Skin epidermis (tissue), 12 donors: ENCODE measurements around the gene KCNAB1.
A peak's percentile ranks its signal among the peaks of the same experiment; 100 is the strongest.
"Not testable (repeated sequence)": the region's sequence is repeated elsewhere in the genome, so short reads cannot be mapped to it uniquely, and the experiment has no call there.

Experiments used
- H3K27ac ChIP-seq, 21 experiments: fragments of 200-600 bp; sonication (generic) in 11 of 21; one replicate each; pipeline ENCODE4 v1.5.0; 2020; ENCODE audit warnings: mild to moderate bottlenecking in 3 of 21, inconsistent platforms in 2 of 21, moderate library complexity in 2 of 21
- H3K4me3 ChIP-seq, 7 experiments: fragments of 200-600 bp; sonication (generic) in 2 of 7; one replicate each; pipeline ENCODE4 v1.5.0; 2020; ENCODE audit warnings: inconsistent platforms in 2 of 7, mild to moderate bottlenecking in 2 of 7, moderate library complexity in 1 of 7

The KCNAB1 gene

DNA sequence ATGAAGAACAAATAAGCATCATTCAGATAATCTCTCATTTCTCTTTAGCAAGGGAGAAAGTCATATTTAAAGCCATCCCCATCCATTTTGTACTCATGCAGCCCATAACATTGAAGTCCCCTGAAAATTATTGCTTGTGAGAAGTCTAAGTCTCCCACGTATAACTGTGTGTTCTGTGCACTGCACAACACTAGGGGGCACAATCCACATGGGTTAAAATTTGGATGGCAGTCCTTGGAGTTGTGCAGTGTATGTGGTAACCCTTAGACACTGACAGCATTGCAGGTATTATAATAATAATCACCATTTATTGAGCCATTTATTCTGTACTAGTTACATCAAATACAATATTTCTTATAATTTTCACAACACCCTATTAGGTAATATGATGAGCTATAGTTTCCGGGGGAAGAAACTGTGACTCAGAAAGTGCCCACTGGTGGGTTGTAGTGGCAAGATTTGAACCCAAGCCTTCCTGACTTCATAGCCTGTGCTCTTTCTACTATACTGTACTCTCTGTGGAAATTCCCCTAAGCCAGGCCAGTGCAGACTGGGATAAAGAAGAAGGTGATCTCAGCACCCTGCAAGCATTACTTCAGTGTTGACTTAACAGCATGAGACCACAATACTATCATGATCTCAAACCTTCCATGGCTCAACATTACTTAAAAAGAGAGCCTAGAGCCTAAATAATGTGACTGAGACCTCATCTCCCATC lies 15.7 kb downstream of the KCNAB1 start:
- H3K4me3 ChIP-seq: no peak overlapping the region
- H3K27ac ChIP-seq: no peak overlapping the region

DNA sequence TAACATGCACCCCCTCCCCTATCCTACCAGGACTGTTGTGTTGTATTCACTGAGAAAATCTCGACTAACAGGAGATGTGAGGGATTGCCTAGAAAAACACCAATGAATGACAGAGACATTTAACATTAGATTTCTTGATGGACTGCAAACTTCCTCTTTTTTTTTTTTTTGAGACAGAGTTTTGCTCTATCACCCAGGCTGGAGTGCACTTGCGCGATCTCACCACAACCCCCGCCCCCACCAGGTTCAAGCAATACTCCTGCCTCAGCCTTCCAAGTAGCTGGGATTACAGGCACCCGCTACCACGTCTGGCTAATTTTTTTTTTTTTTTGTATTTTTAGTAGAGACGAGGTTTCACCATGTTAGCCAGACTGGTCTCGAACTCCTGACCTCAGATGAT lies 17.0 kb downstream of the KCNAB1 start:
- H3K27ac ChIP-seq, H3K4me3 ChIP-seq: not testable (repeated sequence)

DNA sequence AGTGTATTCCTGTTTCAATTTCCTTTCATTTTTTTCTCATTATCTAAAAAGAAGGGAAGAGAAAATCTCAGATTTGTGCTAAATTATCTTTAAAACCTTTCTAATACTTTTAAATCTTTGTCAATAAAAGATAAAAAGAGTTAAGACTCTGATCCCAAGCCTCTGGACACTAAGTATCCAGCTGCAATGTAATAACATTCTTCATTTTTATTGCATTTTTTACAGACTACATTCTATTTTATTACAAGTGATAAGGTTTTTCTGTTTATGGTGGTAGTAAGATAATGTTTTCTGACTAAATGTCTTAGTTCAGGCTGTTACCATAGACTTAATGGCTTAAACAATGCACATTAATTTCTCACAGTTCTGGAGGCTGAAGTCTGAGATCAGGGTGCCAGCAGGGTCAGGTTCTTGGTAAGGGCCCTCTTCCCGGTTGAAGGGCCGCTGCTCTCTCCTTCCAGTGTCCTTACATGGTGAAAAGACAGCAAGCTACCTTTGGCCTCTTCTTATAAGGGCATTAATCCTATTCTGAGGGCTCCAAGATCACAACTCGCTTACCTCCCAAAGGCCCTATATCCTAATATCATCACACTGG lies 19.7 kb downstream of the KCNAB1 start:
- no peak overlapping the region for H3K4me3 ChIP-seq

DNA sequence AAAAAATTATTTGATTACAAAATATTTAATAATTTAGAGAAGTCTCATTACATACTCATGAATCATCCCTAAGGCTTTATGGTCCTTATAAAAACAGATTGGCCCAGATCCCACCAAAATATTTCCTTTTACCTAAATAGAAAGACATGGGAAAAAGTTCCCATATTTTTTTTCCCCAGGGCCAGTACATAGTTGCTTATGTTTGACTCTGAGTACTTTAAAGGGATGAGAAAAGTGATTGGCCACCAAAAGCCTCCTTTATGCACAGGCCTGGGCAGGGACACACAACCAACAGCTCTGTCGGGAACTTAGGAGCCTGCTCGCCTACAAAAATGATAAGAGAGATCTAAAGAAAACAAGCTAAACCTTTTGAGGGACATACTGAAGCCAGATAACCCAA lies 22.3 kb downstream of the KCNAB1 start:
- no peak overlapping the region for H3K4me3 ChIP-seq
- H3K27ac ChIP-seq: no peak overlapping the region

More for the DNA sequence above, 19.7 kb downstream of the KCNAB1 start:
- H3K27ac ChIP-seq: no peak overlapping the region

DNA sequence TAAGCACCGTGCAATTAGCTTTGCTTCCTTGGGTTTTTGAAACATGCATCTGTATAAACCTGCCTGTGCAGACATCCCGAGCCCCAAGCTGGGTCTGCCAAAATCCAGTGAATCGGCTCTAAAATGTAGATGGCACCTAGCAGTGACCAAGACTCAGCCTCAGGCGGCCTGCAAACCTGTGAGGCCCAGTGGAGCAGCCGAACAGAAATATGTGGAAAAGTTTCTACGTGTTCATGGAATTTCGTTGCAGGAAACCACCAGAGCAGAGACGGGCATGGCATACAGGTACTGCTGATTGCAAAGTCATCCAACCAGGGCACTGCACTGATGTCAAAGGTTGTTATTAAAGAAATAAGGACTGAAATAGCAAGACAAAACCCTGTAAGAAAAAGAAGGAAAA lies 22.8 kb downstream of the KCNAB1 start:
- H3K4me3 ChIP-seq: no peak overlapping the region
- H3K27ac ChIP-seq: no peak overlapping the region

DNA sequence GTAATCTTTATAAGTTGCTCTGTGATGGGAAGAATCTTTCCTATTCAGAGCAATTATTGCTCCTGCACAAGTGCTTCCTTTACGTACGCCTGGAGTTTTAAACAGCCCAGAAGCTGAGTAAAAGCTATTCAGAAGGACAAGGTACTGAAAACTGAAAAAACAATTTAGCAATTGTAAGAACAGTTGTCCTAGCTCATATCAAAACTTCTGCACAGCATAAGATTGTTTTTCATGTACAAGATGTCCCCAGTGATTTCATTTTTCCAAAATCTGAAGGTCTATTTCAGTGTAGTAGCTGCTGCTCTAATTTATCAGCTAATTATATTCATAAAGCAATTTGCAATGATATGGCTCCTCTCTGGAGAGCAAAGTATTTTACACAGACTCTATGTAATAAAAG lies 23.7 kb downstream of the KCNAB1 start:
- no peak overlapping the region for H3K27ac ChIP-seq
- H3K4me3 ChIP-seq: no peak overlapping the region

DNA sequence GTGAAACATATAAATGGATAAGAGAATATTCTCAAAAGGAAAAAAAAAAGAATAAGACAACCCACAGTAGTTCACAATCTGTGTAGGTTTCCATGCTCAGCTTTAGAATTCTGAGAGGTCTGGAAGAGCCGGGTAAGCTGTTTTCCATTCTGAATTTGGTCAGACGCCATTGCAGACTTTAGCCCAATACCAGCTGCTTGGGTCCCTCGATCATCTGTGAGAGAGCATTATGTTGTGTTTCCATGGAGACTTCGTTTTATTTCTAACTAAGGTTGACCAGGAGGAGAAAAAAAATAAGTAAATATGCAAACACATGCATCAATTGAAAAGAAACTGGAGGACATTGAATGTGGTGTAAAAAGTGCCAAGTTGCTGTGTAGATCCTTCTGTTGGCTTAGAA lies 25.5 kb downstream of the KCNAB1 start:
- Histone ChIP-seq H3K27ac (no peak overlapping the region), H3K4me3 (no peak overlapping the region)

DNA sequence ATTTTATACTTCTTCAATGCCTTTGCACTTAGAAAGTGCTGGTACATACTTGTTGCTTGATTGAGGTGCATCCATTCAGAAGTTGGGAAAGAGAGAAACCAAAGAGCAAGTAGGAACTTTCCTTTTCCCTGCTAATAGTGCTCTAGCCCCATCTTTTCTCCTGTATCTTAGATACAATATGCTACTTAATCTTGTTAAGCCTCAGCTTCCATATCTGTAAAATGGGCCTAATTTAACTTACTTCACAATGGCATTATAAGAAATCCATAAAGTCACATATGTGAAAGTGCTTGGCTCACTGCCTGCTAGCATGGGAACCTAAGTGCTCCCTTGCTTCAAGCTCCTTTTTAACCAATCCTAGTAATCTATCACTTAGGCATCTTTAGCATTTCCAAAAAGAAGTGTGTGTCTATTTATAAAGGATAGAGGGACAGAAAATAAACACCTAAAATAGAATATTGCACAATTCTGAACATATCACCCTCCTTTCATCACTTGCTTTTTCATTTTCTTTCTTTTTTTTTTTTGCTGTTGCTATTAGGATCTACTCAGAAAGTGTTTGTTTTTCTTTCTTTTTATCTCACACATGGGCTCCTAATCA lies 28.1 kb downstream of the KCNAB1 start:
- peak overlapping the region in 1 of 21 experiments; percentile 10 for H3K27ac ChIP-seq
- no peak overlapping the region for H3K4me3 ChIP-seq

DNA sequence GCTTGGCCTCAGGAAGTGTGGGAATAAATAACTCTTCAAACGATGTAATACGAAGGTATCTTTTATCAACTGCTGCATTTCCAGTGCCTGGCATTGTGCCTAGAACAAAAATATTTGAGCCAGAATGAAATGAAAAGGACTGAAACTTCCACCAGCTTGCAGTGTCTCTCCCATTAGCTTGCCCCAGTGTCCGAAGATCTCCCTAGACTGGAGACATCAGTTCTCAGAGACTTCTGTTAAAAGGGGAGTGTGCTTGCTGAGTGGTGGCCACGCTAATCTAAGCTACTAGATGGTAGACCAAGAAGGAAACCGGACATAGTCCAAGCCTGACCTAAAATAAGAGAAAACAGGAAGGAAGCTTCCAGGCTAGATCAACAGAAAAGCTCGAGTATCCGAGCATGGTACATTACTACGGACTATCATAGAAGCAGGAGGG lies 28.6 kb downstream of the KCNAB1 start:
- H3K27ac ChIP-seq: peak overlapping the region in 3 of 21 experiments; percentile 10 to 25 (median 16)

DNA sequence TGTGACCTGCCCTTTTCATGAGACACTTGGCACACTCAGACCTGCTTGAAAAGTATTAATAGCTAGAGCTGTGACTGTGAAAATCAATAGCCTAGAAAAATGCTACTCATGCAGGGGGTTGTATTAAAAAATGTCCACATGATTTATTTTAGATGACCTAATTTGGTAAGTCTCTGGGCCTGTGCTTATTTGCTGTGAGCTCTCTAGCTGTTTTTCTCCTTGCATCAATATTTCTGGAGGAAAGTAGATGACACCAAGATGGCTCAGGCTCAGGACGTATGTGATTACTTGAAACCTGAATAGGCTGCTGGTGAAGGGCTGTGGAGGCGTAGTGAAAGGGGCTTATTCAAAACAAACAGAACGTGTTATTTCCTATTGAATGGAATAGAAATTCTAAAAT lies 29.5 kb downstream of the KCNAB1 start:
- H3K27ac ChIP-seq: peak overlapping the region in 4 of 21 experiments; percentile 4 to 40 (median 31)
- H3K4me3 ChIP-seq: no peak overlapping the region

More for the DNA sequence above, 28.6 kb downstream of the KCNAB1 start:
- H3K4me3 ChIP-seq: no peak overlapping the region

DNA sequence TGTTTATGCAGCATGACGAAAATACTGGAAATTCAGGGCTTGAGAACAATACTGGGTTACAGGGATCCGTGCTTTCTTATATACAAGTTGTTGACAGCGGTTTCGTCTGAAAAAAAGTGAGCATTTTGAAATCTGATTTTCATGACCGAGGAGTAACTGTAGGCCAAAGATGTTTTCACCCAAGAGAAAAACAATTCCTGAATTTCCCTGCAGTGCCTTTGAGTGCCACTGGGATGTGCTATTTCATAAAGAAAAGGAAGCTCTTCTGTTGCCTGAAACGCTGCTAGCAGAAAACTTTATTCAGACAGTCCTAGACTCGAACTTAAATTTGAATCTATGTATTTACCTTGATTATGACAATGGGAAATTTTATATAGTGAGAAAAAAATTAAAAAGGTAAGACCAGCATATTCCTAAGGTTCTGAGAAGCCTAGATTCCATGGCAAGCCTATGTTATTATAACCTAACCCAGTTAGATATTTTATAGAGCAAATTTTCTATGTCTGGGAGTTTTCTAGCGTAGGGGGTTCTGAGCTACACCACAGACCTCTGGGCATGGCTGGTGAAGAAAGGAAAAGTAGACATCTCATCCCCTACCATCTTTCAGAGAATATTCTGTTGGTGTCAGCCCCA lies 30.2 kb downstream of the KCNAB1 start:
- no peak overlapping the region for H3K4me3 ChIP-seq
- peak overlapping the region in 4 of 21 experiments; percentile 4 to 40 (median 31) for H3K27ac ChIP-seq

DNA sequence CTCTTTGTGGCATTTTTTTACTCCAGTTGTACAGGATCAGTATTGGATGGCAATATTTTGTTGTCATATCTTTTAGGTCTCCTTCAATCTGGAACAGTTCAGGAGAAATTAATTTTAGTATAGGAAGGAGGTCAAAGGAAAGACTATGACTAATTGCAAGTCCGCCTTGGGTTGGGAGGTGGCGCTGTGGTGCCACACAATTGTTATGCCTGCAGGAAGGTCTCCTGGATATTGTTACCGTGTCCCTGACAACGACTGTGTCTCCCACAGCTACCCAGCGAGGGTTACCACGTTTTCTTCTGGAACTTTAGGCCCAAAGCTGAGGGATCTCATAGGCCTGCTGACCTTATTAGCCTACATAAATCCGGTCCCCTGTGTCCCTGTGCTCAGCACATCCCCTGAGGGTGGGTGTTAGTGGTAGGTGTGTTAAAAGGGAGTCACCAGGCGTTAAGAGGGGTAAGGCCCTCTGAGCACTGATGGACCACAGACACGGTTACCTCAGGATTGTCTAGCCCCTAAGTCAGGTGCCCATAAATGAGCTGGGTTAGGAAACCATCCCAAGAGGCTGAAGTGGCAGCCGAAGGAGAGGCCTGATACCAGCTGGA lies 31.5 kb downstream of the KCNAB1 start:
- Histone ChIP-seq H3K27ac (no peak overlapping the region), H3K4me3 (no peak overlapping the region)

DNA sequence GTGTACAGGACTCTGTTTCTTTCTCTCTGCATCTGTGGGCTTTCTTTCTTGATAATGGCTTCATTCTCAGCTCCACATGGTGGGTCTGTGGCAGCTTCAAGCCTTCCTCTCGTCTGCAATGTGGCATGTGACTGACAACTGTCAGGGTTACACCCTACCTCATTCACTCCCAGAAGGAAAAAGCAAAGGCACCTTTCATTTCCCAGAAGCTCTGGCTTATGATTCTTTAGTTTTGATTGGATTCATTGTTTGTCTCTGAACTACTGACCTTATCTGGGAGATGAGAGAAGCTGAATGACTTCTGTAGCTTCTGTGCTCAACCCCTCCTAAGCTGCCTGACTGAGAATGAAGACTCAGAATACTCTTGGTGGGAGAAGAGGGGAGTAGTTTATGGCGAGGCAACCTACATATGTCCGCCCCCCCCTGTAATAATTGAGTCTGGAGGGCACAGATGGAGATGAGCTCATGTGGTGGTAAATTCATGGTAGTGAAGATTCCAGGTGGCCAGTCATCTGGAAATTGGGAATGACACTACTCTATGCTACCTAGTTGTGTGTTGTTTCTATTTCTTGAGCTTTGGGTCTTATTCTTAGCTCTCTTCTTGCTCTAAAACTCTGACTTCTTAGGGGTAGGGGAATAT lies 38.4 kb downstream of the KCNAB1 start:
- Histone ChIP-seq H3K4me3 (no peak overlapping the region), H3K27ac (no peak overlapping the region)

DNA sequence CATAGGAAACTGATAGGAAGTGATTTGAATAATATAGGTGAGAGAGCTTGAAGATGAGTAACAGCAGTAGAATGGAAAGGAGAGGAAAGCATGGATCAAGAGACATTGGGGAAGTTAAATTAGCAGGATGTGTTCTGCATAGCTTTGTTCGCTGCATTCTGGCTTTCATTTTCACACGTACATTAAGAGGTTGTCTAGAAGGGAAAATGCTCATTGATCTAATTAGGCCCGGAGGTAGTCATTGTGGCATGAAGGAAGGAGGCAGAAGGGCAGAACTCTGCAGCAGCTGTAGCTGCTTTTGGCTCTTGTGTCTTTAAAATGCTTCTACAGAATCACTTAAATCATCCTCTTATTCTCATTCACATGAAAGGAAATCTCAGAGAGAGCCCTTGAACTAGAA lies 40.3 kb downstream of the KCNAB1 start:
- Histone ChIP-seq H3K4me3 (no peak overlapping the region), H3K27ac (peak overlapping the region in 1 of 21 experiments; percentile 40)

DNA sequence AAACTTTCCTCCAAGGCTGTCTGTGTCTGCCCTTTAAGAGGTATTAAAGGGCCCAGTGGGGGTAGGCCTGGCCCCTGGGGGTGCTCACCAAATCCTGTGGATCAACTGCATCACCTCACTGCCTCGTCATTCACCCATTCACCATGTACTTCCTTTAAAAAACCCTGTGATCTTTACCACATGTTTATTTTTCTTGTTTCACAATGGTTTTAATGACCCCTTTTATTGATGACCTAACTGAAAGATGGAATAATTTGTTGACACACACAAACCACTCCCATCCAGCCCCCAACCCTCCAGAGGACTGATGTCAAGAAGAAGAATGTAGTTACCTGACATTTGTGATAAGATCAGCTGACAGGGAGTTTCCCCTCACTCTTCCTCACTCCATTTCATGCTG lies 40.8 kb downstream of the KCNAB1 start:
- peak overlapping the region in 1 of 21 experiments; percentile 40 for H3K27ac ChIP-seq
- no peak overlapping the region for H3K4me3 ChIP-seq

DNA sequence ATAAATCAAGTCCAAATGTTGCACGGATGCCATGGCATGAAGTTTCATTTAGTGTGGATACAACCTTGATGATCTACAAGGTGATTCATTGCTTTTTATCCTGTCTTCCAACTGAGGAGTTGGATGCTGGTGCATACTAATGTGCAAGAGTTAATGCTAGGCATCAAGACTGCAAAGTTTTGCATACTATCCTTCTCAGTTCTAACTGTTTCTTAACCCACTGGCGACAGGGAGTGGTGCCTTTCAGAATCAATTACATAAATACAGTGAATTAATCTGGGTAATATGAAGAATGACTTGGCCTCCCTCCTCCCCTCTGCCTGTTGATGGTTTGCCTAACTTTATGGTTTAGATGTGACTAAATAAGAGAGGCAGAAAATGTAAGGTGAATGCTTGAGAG lies 43.5 kb downstream of the KCNAB1 start:
- Histone ChIP-seq H3K27ac (no peak overlapping the region), H3K4me3 (no peak overlapping the region)

DNA sequence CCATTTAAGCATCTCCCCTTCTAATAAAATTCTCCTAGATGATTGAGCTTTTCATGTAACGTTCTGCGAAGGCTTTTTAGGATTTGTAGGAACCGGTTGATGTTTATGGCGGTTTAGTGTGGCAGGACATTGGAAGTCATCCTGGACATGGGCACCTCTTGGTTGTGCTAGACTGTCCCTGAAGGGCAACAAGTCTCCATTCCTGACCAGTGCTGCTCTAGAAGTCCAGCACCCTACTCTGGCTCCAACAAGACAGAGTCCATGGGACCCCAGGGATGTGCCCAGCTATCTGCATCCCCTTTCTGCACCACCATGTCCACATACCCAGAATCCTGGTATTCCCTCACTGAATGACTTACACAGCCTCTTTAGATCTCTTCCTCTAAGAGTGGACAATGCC lies 46.4 kb downstream of the KCNAB1 start:
- H3K4me3 ChIP-seq: no peak overlapping the region
- no peak overlapping the region for H3K27ac ChIP-seq

DNA sequence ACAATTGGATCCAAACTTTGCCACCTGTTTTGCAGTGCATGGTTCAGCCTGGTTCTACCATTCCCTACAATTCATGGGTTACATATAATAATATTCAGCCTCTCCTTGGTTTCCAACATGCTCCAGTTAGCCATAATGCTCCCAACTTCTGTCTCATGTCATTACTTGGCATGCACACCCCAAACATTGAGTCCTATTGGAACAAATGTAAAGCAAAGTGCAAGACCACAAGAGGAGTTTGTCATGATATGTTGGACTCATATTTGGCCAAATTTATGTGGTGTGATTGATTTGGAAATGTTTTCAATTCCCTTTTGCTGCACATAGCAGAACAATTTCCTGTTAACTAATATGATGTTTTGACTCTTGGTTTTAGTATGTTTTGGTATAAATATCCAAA lies 50.2 kb downstream of the KCNAB1 start:
- Histone ChIP-seq H3K27ac (no peak overlapping the region), H3K4me3 (no peak overlapping the region)

DNA sequence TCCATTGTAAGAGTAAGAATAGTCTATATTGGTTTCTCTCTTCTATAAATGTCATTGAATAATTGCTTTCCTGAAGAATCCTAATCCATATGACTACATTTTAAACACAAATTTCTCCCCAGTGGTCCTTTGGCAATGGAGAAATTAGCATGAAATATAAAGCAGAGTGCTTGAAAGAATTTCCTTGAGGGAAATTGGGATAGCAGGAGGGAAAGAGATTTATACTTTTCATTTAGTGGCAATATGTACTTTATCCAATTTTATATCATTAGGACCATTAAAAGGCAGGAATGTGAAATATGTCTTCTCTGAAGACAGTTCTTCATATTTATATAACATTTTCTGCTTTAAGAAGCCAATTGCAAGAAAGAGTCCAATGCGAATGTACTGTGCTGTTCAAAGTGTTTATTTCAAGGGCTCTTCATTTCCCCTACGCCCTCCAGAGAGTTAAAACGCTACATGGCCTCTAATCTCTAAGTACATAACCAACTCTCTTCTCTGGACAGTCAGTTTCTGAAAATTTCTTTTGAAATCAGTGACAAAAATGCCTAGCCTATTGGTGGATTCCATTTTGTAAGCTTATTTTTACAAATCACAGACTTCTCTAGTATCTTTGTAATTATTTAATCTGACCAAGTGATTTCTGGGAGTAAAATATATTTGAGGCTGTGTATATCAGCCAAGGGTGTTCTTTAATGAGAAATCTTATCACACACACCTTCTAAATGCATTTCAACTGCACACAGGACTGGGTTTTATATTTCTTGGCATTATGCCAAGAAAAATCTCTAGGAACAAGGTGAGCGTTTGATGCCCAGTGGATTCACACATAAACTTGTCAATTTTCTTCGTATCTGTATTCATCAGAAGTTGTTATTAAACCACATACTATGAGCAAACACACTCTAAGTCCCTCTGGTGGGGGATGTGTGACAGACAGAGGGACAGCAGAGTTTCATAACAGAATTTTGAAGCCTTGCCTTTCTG lies 51.2 kb downstream of the KCNAB1 start:
- no peak overlapping the region for H3K4me3 ChIP-seq
- H3K27ac ChIP-seq: no peak overlapping the region
